Natural killer cell (primary cell): Measurements from ENCODE around the gene OR2F1. TPM values are rescaled to one million over a fixed set of nuclear protein-coding genes. Genes with fewer than 3 reads are reported as not detected.

ENCODE experiments used
- ATAC-seq, 3 donors: fragments of 150-1000 bp in 2 of 3; fragments of 200-7000 bp in 1 of 3; cut with Tn5 transposase; 1 replicate in 1 of 3; 2 replicates in 2 of 3; pipeline ENCODE4 v1.10.0; 2021; ENCODE audit warnings: mild to moderate bottlenecking in 2 of 3, moderate library complexity in 2 of 3
- DNase-seq, 2 donors: peaks; one replicate each; pipeline versions ENCODE4 v3.0.0 to v3.0.0-alpha.2; 2013 to 2021; ENCODE audit warnings: mixed read lengths in 1 of 2
- H3K27ac ChIP-seq: one replicate; pipeline ENCODE4 v1.5.1; 2013; ENCODE audit warnings: mild to moderate bottlenecking, low read length
- H3K27me3 ChIP-seq: one replicate; pipeline ENCODE4 v1.6.1; 2013; ENCODE audit warnings: low read length; ENCODE audit not compliant: control insufficient read depth, insufficient read depth
- H3K36me3 ChIP-seq: one replicate; pipeline ENCODE4 v1.6.1; 2013; ENCODE audit warnings: low read length; ENCODE audit not compliant: control insufficient read depth, insufficient read depth
- H3K4me1 ChIP-seq: one replicate; pipeline ENCODE4 v1.6.1; 2013; ENCODE audit warnings: low read length; ENCODE audit not compliant: control insufficient read depth, insufficient read depth
- H3K4me3 ChIP-seq: one replicate; pipeline ENCODE4 v1.5.1; 2013; ENCODE audit warnings: low read length
- H3K9me3 ChIP-seq: one replicate; pipeline ENCODE4 v1.6.1; 2013; ENCODE audit warnings: low read length; ENCODE audit not compliant: control insufficient read depth, insufficient read depth
- H3K27ac Mint-ChIP-seq, 2 donors: one replicate each; pipeline ENCODE4 v1.8.0; 2022; ENCODE audit warnings: mild to moderate bottlenecking in 2 of 2, mixed read lengths in 2 of 2, moderate library complexity in 1 of 2
- H3K27me3 Mint-ChIP-seq, 2 donors: one replicate each; pipeline ENCODE4 v1.8.0; 2022; ENCODE audit warnings: low read depth in 2 of 2, mixed read lengths in 2 of 2
- H3K36me3 Mint-ChIP-seq: one replicate; pipeline ENCODE4 v1.8.0; 2022; ENCODE audit warnings: mixed read lengths
- H3K4me1 Mint-ChIP-seq, 2 donors: one replicate each; pipeline ENCODE4 v1.8.0; 2022; ENCODE audit warnings: mixed read lengths in 2 of 2
- H3K4me3 Mint-ChIP-seq: one replicate; pipeline ENCODE4 v1.8.0; 2022; ENCODE audit warnings: mild to moderate bottlenecking, moderate library complexity, mixed read lengths
- H3K9me3 Mint-ChIP-seq, 2 donors: one replicate each; pipeline ENCODE4 v1.8.0; 2022; ENCODE audit warnings: mixed read lengths in 2 of 2
- WGBS: methylation state at CpG from one replicate; pipeline ENCODE4 v1.1.7; 2013; ENCODE audit warnings: missing lambda C conversion rate; ENCODE audit not compliant: insufficient coverage; 5-methylcytosine and 5-hydroxymethylcytosine counted together
- intact Hi-C: fragments of 100-400 bp; cut with micrococcal nuclease; formaldehyde crosslinking; loops from one replicate; pipeline ENCODE4 v1.14.2; 2022
- total RNA-seq, 4 donors: library from RNA; stranded (reverse); fragments of 120-200 nt in 1 of 4; gene quantifications; one replicate each; pipeline versions ENCODE4 v1.2.3 to v1.2.4, GENCODE V29; 2013 to 2022
- TF ChIP-seq, protein P1 (sequence below): fragments of 200-600 bp; IDR thresholded peaks from one replicate; pipeline ENCODE4 v1.8.0; 2022; ENCODE audit warnings: antibody characterized with exemption

The OR2F1 gene
- total RNA-seq, 3 donors from 2014 or later (not counting 1 experiment from before 2014, with no cell fraction given), result not detected

- Mint-ChIP-seq H3K4me1 (no peaks in the 10 kb centered on the region), H3K36me3 (no peaks in the 10 kb centered on the region), H3K4me3 (no peak overlapping the region), H3K27ac (no peak overlapping the region), H3K9me3 (peaks cover 0 to 2% of the 10 kb centered on the region in 2 donors), H3K27me3 (peaks cover 3 to 7% of the 10 kb centered on the region in 2 donors)
- Histone ChIP-seq H3K9me3 (peaks cover 3% of the 10 kb centered on the region), H3K4me1 (no peaks in the 10 kb centered on the region), H3K36me3 (no peaks in the 10 kb centered on the region), H3K27me3 (no peaks in the 10 kb centered on the region), H3K4me3 (no peak overlapping the region), H3K27ac (no peak overlapping the region)
- DNase-seq (no peak), ATAC-seq (no peak)
- TF ChIP-seq, protein P1, sequence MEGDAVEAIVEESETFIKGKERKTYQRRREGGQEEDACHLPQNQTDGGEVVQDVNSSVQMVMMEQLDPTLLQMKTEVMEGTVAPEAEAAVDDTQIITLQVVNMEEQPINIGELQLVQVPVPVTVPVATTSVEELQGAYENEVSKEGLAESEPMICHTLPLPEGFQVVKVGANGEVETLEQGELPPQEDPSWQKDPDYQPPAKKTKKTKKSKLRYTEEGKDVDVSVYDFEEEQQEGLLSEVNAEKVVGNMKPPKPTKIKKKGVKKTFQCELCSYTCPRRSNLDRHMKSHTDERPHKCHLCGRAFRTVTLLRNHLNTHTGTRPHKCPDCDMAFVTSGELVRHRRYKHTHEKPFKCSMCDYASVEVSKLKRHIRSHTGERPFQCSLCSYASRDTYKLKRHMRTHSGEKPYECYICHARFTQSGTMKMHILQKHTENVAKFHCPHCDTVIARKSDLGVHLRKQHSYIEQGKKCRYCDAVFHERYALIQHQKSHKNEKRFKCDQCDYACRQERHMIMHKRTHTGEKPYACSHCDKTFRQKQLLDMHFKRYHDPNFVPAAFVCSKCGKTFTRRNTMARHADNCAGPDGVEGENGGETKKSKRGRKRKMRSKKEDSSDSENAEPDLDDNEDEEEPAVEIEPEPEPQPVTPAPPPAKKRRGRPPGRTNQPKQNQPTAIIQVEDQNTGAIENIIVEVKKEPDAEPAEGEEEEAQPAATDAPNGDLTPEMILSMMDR, result no peak
- intact Hi-C loops, result no loop called here
- WGBS, result 100% methylated on average over 1 of the region's 3 CpGs
Measured at GRCh38 chr7:143993924-143994323, 39.3 kb downstream of the OR2F1 start.

DNA sequence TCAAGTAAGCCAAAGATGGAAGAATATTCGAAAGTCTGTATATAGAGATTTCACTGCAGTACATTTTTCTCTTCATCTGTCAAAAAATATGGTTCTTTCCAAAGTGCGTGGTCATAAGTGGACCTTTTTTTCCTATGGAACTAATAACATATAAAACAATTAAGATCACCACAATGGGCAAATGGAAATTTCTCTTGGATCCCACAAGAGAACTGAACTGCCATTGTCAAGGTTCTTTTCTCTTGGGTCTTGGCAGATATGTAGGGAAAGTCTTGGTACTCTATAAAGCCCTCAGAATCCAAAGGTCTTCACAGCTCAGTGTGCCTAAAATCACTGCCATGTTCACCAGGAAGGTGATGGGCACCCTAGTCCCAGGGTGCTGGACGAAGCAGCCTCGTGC lies 45.4 kb downstream of the OR2F1 start, which contains the start of gene OR6B1:
Gene OR6B1 (plus strand): TSS at position 301 of the 400 bp plus-strand sequence. CDS start 3,677 bp downstream, outside the sequence.
- Histone ChIP-seq H3K4me3 (no peak within 1 kb of the TSS), H3K27ac (no peak within 1 kb of the TSS), H3K9me3 (no peaks in the 10 kb centered on the region), H3K4me1 (no peaks in the 10 kb centered on the region), H3K36me3 (no peaks in the 10 kb centered on the region), H3K27me3 (no peaks in the 10 kb centered on the region)
- ATAC-seq (no peak), DNase-seq (no peak)
- H3K4me3 Mint-ChIP-seq, result no peak within 1 kb of the TSS
- WGBS, result 73% methylated on average over 4 of the region's 4 CpGs
- H3K27me3 Mint-ChIP-seq, result peaks cover 7 to 9% of the 10 kb centered on the region in 2 donors
- TF ChIP-seq, protein P1, result no peak
- intact Hi-C loops, result no loop called here
- H3K36me3 Mint-ChIP-seq, result no peaks in the 10 kb centered on the region
- H3K9me3 Mint-ChIP-seq, result no peaks in the 10 kb centered on the region
- H3K27ac Mint-ChIP-seq, result no peak within 1 kb of the TSS
- no peaks in the 10 kb centered on the region for H3K4me1 Mint-ChIP-seq

GRCh38 chr7:144001543-144001942 lies 46.9 kb downstream of the OR2F1 start:
- Histone ChIP-seq H3K36me3 (no peaks in the 10 kb centered on the region), H3K27ac (no peak overlapping the region), H3K4me1 (no peaks in the 10 kb centered on the region), H3K9me3 (no peaks in the 10 kb centered on the region), H3K27me3 (no peaks in the 10 kb centered on the region), H3K4me3 (no peak overlapping the region)
- intact Hi-C loops, result no loop called here
- TF ChIP-seq, protein P1, result no peak
- Mint-ChIP-seq H3K4me1 (no peaks in the 10 kb centered on the region), H3K36me3 (no peaks in the 10 kb centered on the region), H3K4me3 (no peak overlapping the region), H3K9me3 (peaks cover 0 to 2% of the 10 kb centered on the region in 2 donors), H3K27me3 (peaks cover 0 to 9% of the 10 kb centered on the region in 2 donors), H3K27ac (no peak overlapping the region)
- no peak for DNase-seq
- ATAC-seq, result no peak
- WGBS, result 91% methylated on average over 3 of the region's 3 CpGs

GRCh38 chr7:144004703-144005102 lies 50.1 kb downstream of the OR2F1 start:
- Histone ChIP-seq H3K27me3 (no peaks in the 10 kb centered on the region), H3K27ac (no peak overlapping the region), H3K36me3 (no peaks in the 10 kb centered on the region), H3K4me3 (no peak overlapping the region), H3K4me1 (no peaks in the 10 kb centered on the region), H3K9me3 (no peaks in the 10 kb centered on the region)
- H3K4me1 Mint-ChIP-seq, result no peaks in the 10 kb centered on the region
- WGBS, result 89% methylated on average over 5 of the region's 5 CpGs
- DNase-seq (no peak), ATAC-seq (no peak)
- peaks cover 0 to 4% of the 10 kb centered on the region in 2 donors for H3K9me3 Mint-ChIP-seq
- peaks cover 0 to 13% of the 10 kb centered on the region in 2 donors for H3K27me3 Mint-ChIP-seq
- intact Hi-C loops, result no loop called here
- H3K27ac Mint-ChIP-seq, result no peak overlapping the region
- no peaks in the 10 kb centered on the region for H3K36me3 Mint-ChIP-seq
- TF ChIP-seq, protein P1, result no peak
- no peak overlapping the region for H3K4me3 Mint-ChIP-seq
